HG02852 (cell line): ENCODE results near the gene MYOM3.

Source experiments
- ATAC-seq: cut with Tn5 transposase; IDR thresholded peaks from one replicate; pipeline ENCODE4 v1.9.1; 2021; ENCODE audit warnings: mild to moderate bottlenecking, moderate library complexity; ENCODE audit not compliant: unreplicated experiment

Gene MYOM3

GRCh38 chr1:24111996-24112779, at the start of gene MYOM3:
Gene MYOM3, minus strand, starts transcription at chr1:24112135. Its CDS starts 3,499 bp downstream, at chr1:24108636.
- no peak for ATAC-seq

GRCh38 chr1:24161270-24161669, 49.3 kb upstream of the MYOM3 start:
- ATAC-seq = no peak

- no peak for ATAC-seq
Measured at GRCh38 chr1:24159366-24159765, 47.4 kb upstream of the MYOM3 start.

- no peak for ATAC-seq
Measured at GRCh38 chr1:24157918-24158481, 46.1 kb upstream of the MYOM3 start.

GRCh38 chr1:24156542-24157260, 44.8 kb upstream of the MYOM3 start:
- no peak for ATAC-seq

- no peak for ATAC-seq
Measured at GRCh38 chr1:24155011-24155782, 43.3 kb upstream of the MYOM3 start.

- no peak for ATAC-seq
Measured at GRCh38 chr1:24154215-24154614, 42.3 kb upstream of the MYOM3 start.

- no peak for ATAC-seq
Measured at GRCh38 chr1:24152631-24153494, 40.9 kb upstream of the MYOM3 start.

- ATAC-seq = no peak
Measured at GRCh38 chr1:24151175-24151533, 39.2 kb upstream of the MYOM3 start.

GRCh38 chr1:24150234-24151174, 38.6 kb upstream of the MYOM3 start:
- no peak for ATAC-seq

GRCh38 chr1:24149866-24150233, 37.9 kb upstream of the MYOM3 start:
- no peak for ATAC-seq

- ATAC-seq = no peak
Measured at GRCh38 chr1:24147816-24148215, 35.9 kb upstream of the MYOM3 start.

- ATAC-seq = no peak
Measured at GRCh38 chr1:24147194-24147593, 35.3 kb upstream of the MYOM3 start.

- no peak for ATAC-seq
Measured at GRCh38 chr1:24142546-24143534, 30.9 kb upstream of the MYOM3 start, which contains the start of gene IL22RA1. Gene IL22RA1, minus strand, starts transcription at chr1:24143140. Its CDS starts 58 bp downstream, at chr1:24143082.

- no peak for ATAC-seq
Measured at GRCh38 chr1:24141311-24141997, 29.5 kb upstream of the MYOM3 start.

- ATAC-seq = no peak
Measured at GRCh38 chr1:24140741-24141181, 28.8 kb upstream of the MYOM3 start.

GRCh38 chr1:24139841-24140425, 28.0 kb upstream of the MYOM3 start:
- no peak for ATAC-seq
